ENCODE data around the gene ADAP2. TPM values are rescaled to one million over a fixed set of nuclear protein-coding genes. Genes with fewer than 3 reads are reported as not detected.
"Not testable (repeated sequence)": the region's sequence is repeated elsewhere in the genome, so short reads cannot be mapped to it uniquely, and the experiment has no call there.

ADAP2 gene
- total RNA-seq, 1 experiment from 2014 or later, result 2.2 TPM

DNA sequence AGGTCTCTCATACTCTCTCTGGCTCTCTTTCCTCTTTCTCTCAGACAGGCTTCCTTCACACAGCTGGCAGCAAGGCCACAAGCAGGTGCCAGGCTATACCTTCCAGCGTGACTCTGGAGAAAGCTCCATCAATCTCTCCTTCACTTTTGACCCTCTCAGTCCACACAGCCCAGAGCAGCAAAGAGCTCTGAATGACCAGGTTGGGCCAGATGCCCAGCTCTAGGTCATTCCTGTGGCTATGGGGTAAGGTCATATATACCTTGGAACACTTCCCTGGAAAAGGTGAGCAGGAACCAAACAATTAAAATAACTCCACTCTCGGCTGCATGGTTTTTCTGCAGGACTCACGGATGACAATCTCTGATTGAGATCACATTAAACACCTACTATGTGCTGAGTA lies 8.8 kb downstream of the ADAP2 start:
- ChIA-PET CTCF (no interaction called here), POLR2A (no interaction called here)
- intact Hi-C loops (cut with micrococcal nuclease), result no loop called here
- TF ChIP-seq CTCF (IDR thresholded peaks at IDR 0.05; ENCODE audit: unreplicated experiment), result no peak
- no TSS peak for BruUV-seq (replicated peaks)
- Mint-ChIP-seq H3K36me3 (ENCODE audit: insufficient read depth, unreplicated experiment) (no peaks in the 10 kb centered on the region), H3K9me3 (ENCODE audit: unreplicated experiment) (no peaks in the 10 kb centered on the region), H3K4me3 (ENCODE audit: unreplicated experiment) (no peak overlapping the region), H3K27me3 (ENCODE audit: insufficient read depth, unreplicated experiment) (peaks cover 4% of the 10 kb centered on the region), H3K4me1 (ENCODE audit: insufficient read depth, unreplicated experiment) (no peaks in the 10 kb centered on the region), H3K27ac (ENCODE audit: low read depth, unreplicated experiment) (no peak overlapping the region)
- no peak for DNase-seq (ENCODE audit: unreplicated experiment)

DNA sequence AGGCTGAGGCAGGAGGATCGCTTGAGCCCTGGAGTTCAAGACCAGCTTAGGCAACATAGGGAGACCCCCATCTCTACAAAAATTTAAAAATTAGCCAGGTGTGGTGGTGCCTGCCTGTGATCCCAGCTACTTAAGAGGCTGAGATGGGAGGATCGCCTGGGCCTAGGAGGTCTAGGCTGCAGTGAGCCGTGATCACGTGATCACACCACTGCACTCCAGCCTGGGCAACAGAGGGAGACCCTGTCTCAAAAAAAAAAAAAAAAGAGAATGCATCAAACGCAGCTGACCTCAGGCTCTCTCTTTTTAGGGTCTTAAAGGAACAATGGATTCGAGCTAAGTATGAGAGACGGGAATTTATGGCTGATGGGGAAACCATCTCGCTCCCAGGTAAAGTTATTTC lies 9.8 kb downstream of the ADAP2 start:
- H3K27ac Mint-ChIP-seq (ENCODE audit: low read depth, unreplicated experiment); BruUV-seq (replicated peaks); H3K27me3 Mint-ChIP-seq (ENCODE audit: insufficient read depth, unreplicated experiment); H3K36me3 Mint-ChIP-seq (ENCODE audit: insufficient read depth, unreplicated experiment); DNase-seq (ENCODE audit: unreplicated experiment); H3K9me3 Mint-ChIP-seq (ENCODE audit: unreplicated experiment); intact Hi-C loops (cut with micrococcal nuclease); H3K4me1 Mint-ChIP-seq (ENCODE audit: insufficient read depth, unreplicated experiment); H3K4me3 Mint-ChIP-seq (ENCODE audit: unreplicated experiment): not testable (repeated sequence)
- POLR2A ChIA-PET, result interaction anchor here (0.9 kb wide), 1 partner anchor 10 kb away, joined by 4 read pairs; no protein-coding TSS in a partner anchor
- CTCF ChIA-PET, result interaction anchor here (0.9 kb wide), 1 partner anchor 39 kb away, joined by 4 read pairs; the partner anchor contains the start of gene RNF135

- no peaks in the 10 kb centered on the region for H3K36me3 Mint-ChIP-seq (ENCODE audit: insufficient read depth, unreplicated experiment)
- H3K9me3 Mint-ChIP-seq (ENCODE audit: unreplicated experiment), result no peaks in the 10 kb centered on the region
- ChIA-PET POLR2A (no interaction called here), CTCF (no interaction called here)
- no peak for TF ChIP-seq CTCF (IDR thresholded peaks at IDR 0.05; ENCODE audit: unreplicated experiment)
- H3K4me3 Mint-ChIP-seq (ENCODE audit: unreplicated experiment), result no peak overlapping the region
- H3K27me3 Mint-ChIP-seq (ENCODE audit: insufficient read depth, unreplicated experiment), result no peaks in the 10 kb centered on the region
- no peak overlapping the region for H3K27ac Mint-ChIP-seq (ENCODE audit: low read depth, unreplicated experiment)
- H3K4me1 Mint-ChIP-seq (ENCODE audit: insufficient read depth, unreplicated experiment), result no peaks in the 10 kb centered on the region
- no peak for DNase-seq (ENCODE audit: unreplicated experiment)
- intact Hi-C loops (cut with micrococcal nuclease), result no loop called here
- no TSS peak for BruUV-seq (replicated peaks)
These were observed 12.2 kb downstream of the ADAP2 start for GRCh38 chr17:30933966-30934365.

- DNase-seq (ENCODE audit: unreplicated experiment), result no peak
- H3K27me3 Mint-ChIP-seq (ENCODE audit: insufficient read depth, unreplicated experiment), result no peaks in the 10 kb centered on the region
- TF ChIP-seq CTCF (IDR thresholded peaks at IDR 0.05; ENCODE audit: unreplicated experiment), result no peak
- ChIA-PET POLR2A (interaction anchor here (0.7 kb wide), 1 partner anchor 962 kb away, joined by 3 read pairs; the partner anchor contains the start of gene UTP6), CTCF (interaction anchor here (0.7 kb wide), 1 partner anchor 567 kb away, joined by 5 read pairs; no protein-coding TSS in a partner anchor)
- intact Hi-C loops (cut with micrococcal nuclease), result no loop called here
- H3K4me1 Mint-ChIP-seq (ENCODE audit: insufficient read depth, unreplicated experiment), result no peaks in the 10 kb centered on the region
- BruUV-seq (replicated peaks), result no TSS peak
- no peak overlapping the region for H3K27ac Mint-ChIP-seq (ENCODE audit: low read depth, unreplicated experiment)
- no peaks in the 10 kb centered on the region for H3K36me3 Mint-ChIP-seq (ENCODE audit: insufficient read depth, unreplicated experiment)
- H3K9me3 Mint-ChIP-seq (ENCODE audit: unreplicated experiment), result no peaks in the 10 kb centered on the region
- H3K4me3 Mint-ChIP-seq (ENCODE audit: unreplicated experiment), result no peak overlapping the region
These were observed 17.4 kb downstream of the ADAP2 start for GRCh38 chr17:30939051-30939689.

Measured in MCF 10A (cell line).